GM23338 (cell line): ENCODE measurements around the gene GNB5. TPM values are rescaled to one million over a fixed set of nuclear protein-coding genes. Genes with fewer than 3 reads are reported as not detected.

ENCODE experiments used
- ATAC-seq: fragments of 200-7000 bp; cut with Tn5 transposase; 3 replicates; pipeline ENCODE4 v1.9.1; 2020
- DNase-seq: peaks from one replicate; pipeline ENCODE4 v3.0.0-alpha.2; 2015; ENCODE audit warnings: low spot score
- H2AFZ ChIP-seq: fragments of 200-600 bp; sonication (generic); 2 replicates; pipeline ENCODE4 v1.8.0; 2016; ENCODE audit warnings: antibody characterized with exemption, mild to moderate bottlenecking, moderate library complexity
- H3F3A ChIP-seq: fragments of 200-600 bp; sonication (generic); replicated peaks from 2 replicates; pipeline ENCODE4 v1.8.0; 2017; ENCODE audit warnings: antibody characterized with exemption, mixed run types, low read depth
- H3K27ac ChIP-seq: fragments of 200-600 bp; sonication (generic); 2 replicates; pipeline ENCODE4 v1.6.1; 2016; ENCODE audit warnings: low read depth
- H3K27me3 ChIP-seq: fragments of 200-600 bp; sonication (generic); 2 replicates; pipeline ENCODE4 v1.8.0; 2016; ENCODE audit warnings: mild to moderate bottlenecking, mixed run types, moderate library complexity; ENCODE audit not compliant: insufficient read depth
- H3K36me3 ChIP-seq: fragments of 200-600 bp; sonication (generic); 2 replicates; pipeline ENCODE4 v1.8.0; 2016; ENCODE audit warnings: mild to moderate bottlenecking; ENCODE audit not compliant: insufficient read depth
- H3K4me1 ChIP-seq: fragments of 200-600 bp; sonication (generic); 2 replicates; pipeline ENCODE4 v1.8.0; 2016; ENCODE audit warnings: mild to moderate bottlenecking, moderate library complexity; ENCODE audit not compliant: insufficient read depth
- H3K4me2 ChIP-seq: fragments of 200-600 bp; sonication (generic); 2 replicates; pipeline ENCODE4 v1.7.1; 2017; ENCODE audit warnings: mixed run types
- H3K4me3 ChIP-seq: fragments of 200-600 bp; sonication (generic); 2 replicates; pipeline ENCODE4 v1.6.1; 2016; ENCODE audit warnings: mixed run types
- H3K79me2 ChIP-seq: fragments of 200-600 bp; sonication (generic); replicated peaks from 2 replicates; pipeline ENCODE4 v1.8.0; 2017; ENCODE audit warnings: mild to moderate bottlenecking; ENCODE audit not compliant: insufficient read depth
- H3K9me2 ChIP-seq: fragments of 200-600 bp; sonication (generic); 2 replicates; pipeline ENCODE4 v1.8.0; 2017; ENCODE audit not compliant: insufficient read depth
- H4K20me1 ChIP-seq: fragments of 200-600 bp; sonication (generic); replicated peaks from 2 replicates; pipeline ENCODE4 v1.8.0; 2017; ENCODE audit warnings: mild to moderate bottlenecking; ENCODE audit not compliant: insufficient read depth
- H3K27ac Mint-ChIP-seq: 2 replicates; pipeline ENCODE4 v1.8.0; 2020; ENCODE audit warnings: inconsistent platforms, mild to moderate bottlenecking, moderate library complexity, mixed read lengths
- H3K27me3 Mint-ChIP-seq: 3 replicates; pipeline ENCODE4 v1.8.0; 2022; ENCODE audit warnings: low read depth, mild to moderate bottlenecking, moderate library complexity, mixed read lengths, inconsistent platforms; ENCODE audit not compliant: insufficient read depth, poor library complexity
- H3K36me3 Mint-ChIP-seq: 3 replicates; pipeline ENCODE4 v1.8.0; 2021; ENCODE audit warnings: low read depth, mild to moderate bottlenecking, inconsistent platforms, moderate library complexity, mixed read lengths
- H3K4me1 Mint-ChIP-seq: 3 replicates; pipeline ENCODE4 v1.8.0; 2020; ENCODE audit warnings: mild to moderate bottlenecking, inconsistent platforms, mixed read lengths
- H3K4me3 Mint-ChIP-seq: 3 replicates; pipeline ENCODE4 v1.8.0; 2021; ENCODE audit warnings: moderate library complexity, mild to moderate bottlenecking, inconsistent platforms, mixed read lengths
- H3K9me3 Mint-ChIP-seq: 3 replicates; pipeline ENCODE4 v1.8.0; 2020; ENCODE audit warnings: moderate library complexity, mild to moderate bottlenecking, inconsistent platforms, mixed read lengths
- CREB1 ChIP-seq: fragments of 250-450 bp; sonication (Bioruptor Pico); IDR thresholded peaks from 2 replicates; pipeline ENCODE4 v1.5.0; 2020; ENCODE audit warnings: low read depth, mild to moderate bottlenecking, moderate library complexity
- EZH2 ChIP-seq: fragments of 200-600 bp; sonication (generic); IDR thresholded peaks from one replicate; pipeline ENCODE4 v1.8.0; 2017; ENCODE audit warnings: antibody characterized with exemption, mild to moderate bottlenecking, low read depth; ENCODE audit not compliant: unreplicated experiment
- EZH2phosphoT487 ChIP-seq: fragments of 200-600 bp; sonication (generic); IDR thresholded peaks from one replicate; pipeline ENCODE4 v1.8.1; 2018; ENCODE audit warnings: antibody characterized with exemption; ENCODE audit not compliant: unreplicated experiment
- JUNB ChIP-seq: IDR thresholded peaks from one replicate; pipeline ENCODE4 v1.6.1; 2016; ENCODE audit warnings: antibody characterized with exemption; ENCODE audit not compliant: unreplicated experiment
- POLR2AphosphoS5 ChIP-seq: IDR thresholded peaks from 2 replicates; pipeline ENCODE4 v1.6.1; 2016; ENCODE audit warnings: antibody characterized with exemption, low read depth
- STAT1 ChIP-seq: IDR thresholded peaks from one replicate; pipeline ENCODE4 v1.6.1; 2016; ENCODE audit warnings: antibody characterized with exemption; ENCODE audit not compliant: unreplicated experiment
- ZNF114 ChIP-seq: fragments of 250-450 bp; sonication (Bioruptor Pico); IDR thresholded peaks from 2 replicates; pipeline ENCODE4 v1.5.0; 2020; ENCODE audit warnings: mild to moderate bottlenecking, moderate library complexity
- ZNF331 ChIP-seq: fragments of 250-450 bp; sonication (Bioruptor Pico); IDR thresholded peaks from 2 replicates; pipeline ENCODE4 v1.5.0; 2020; ENCODE audit warnings: low read depth, mild to moderate bottlenecking, moderate library complexity
- polyA plus RNA-seq: library from polyadenylated mRNA; unstranded; fragments of >200 nt; fragmentation: Nextera tagmentation; extraction: Ambion mirVana; gene quantifications from 2 replicates; pipeline ENCODE4 v1.2.1, GENCODE V29; 2016
- total RNA-seq: library from RNA; depleted of rRNA; stranded (reverse); fragments of >200 nt; shearing (Covaris generic); gene quantifications from 2 replicates; pipeline ENCODE4 v1.2.3, GENCODE V29; 2014
- TF ChIP-seq, protein P1 (sequence below): IDR thresholded peaks from one replicate; pipeline ENCODE4 v1.6.1; 2018; ENCODE audit warnings: antibody characterized with exemption; ENCODE audit not compliant: unreplicated experiment
- TF ChIP-seq, protein P2 (sequence below): fragments of 250-450 bp; sonication (Bioruptor Pico); IDR thresholded peaks from 2 replicates; pipeline ENCODE4 v1.5.0; 2020; ENCODE audit warnings: mild to moderate bottlenecking, moderate library complexity

Gene GNB5
- total and polyA plus RNA-seq, 2 experiments from 2014 or later: 23.0 to 40.8 TPM

DNA sequence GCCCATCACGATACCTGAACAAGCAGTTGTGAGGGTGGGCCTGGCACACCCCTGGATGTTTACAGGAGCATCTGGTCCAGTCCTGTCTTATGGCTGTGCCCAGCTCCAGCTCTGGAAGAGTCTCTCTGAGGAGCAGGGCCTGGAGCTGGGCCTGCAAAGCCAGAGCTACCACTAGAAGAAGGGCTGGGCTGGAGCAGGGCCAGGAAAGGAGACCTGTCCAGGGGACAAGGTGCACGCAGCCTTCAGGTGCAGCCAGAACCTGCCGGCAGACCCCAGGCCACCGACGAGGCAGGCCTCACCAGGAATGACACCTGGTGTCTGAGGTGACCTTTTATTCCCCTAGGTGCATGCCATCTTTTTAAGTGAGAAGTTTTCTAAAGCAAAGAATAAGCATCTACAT lies 70.2 kb downstream of the GNB5 start:
- no peak for DNase-seq
- H3K4me3 Mint-ChIP-seq: no peak overlapping the region
- H3K36me3 Mint-ChIP-seq: no peaks in the 10 kb centered on the region

More for the DNA sequence above, 70.2 kb downstream of the GNB5 start:
- H3K4me1 Mint-ChIP-seq: peaks cover 21% of the 10 kb centered on the region
- no peaks in the 10 kb centered on the region for H3K9me3 Mint-ChIP-seq
- no peak overlapping the region for H2AFZ ChIP-seq
- H3K79me2 ChIP-seq: no peaks in the 10 kb centered on the region
- H3K4me3 ChIP-seq: no peak overlapping the region
- TF ChIP-seq STAT1: no peak
- no peak for TF ChIP-seq POLR2AphosphoS5
- TF ChIP-seq CREB1 (CRISPR knock-in tag): no peak
- no peak for TF ChIP-seq EZH2
- no peak for TF ChIP-seq ZNF331 (CRISPR knock-in tag)
- TF ChIP-seq JUNB: no peak
- no peak for TF ChIP-seq EZH2phosphoT487
- TF ChIP-seq ZNF114: no peak
- TF ChIP-seq, protein P1, sequence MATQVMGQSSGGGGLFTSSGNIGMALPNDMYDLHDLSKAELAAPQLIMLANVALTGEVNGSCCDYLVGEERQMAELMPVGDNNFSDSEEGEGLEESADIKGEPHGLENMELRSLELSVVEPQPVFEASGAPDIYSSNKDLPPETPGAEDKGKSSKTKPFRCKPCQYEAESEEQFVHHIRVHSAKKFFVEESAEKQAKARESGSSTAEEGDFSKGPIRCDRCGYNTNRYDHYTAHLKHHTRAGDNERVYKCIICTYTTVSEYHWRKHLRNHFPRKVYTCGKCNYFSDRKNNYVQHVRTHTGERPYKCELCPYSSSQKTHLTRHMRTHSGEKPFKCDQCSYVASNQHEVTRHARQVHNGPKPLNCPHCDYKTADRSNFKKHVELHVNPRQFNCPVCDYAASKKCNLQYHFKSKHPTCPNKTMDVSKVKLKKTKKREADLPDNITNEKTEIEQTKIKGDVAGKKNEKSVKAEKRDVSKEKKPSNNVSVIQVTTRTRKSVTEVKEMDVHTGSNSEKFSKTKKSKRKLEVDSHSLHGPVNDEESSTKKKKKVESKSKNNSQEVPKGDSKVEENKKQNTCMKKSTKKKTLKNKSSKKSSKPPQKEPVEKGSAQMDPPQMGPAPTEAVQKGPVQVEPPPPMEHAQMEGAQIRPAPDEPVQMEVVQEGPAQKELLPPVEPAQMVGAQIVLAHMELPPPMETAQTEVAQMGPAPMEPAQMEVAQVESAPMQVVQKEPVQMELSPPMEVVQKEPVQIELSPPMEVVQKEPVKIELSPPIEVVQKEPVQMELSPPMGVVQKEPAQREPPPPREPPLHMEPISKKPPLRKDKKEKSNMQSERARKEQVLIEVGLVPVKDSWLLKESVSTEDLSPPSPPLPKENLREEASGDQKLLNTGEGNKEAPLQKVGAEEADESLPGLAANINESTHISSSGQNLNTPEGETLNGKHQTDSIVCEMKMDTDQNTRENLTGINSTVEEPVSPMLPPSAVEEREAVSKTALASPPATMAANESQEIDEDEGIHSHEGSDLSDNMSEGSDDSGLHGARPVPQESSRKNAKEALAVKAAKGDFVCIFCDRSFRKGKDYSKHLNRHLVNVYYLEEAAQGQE: no peak
- TF ChIP-seq, protein P2, sequence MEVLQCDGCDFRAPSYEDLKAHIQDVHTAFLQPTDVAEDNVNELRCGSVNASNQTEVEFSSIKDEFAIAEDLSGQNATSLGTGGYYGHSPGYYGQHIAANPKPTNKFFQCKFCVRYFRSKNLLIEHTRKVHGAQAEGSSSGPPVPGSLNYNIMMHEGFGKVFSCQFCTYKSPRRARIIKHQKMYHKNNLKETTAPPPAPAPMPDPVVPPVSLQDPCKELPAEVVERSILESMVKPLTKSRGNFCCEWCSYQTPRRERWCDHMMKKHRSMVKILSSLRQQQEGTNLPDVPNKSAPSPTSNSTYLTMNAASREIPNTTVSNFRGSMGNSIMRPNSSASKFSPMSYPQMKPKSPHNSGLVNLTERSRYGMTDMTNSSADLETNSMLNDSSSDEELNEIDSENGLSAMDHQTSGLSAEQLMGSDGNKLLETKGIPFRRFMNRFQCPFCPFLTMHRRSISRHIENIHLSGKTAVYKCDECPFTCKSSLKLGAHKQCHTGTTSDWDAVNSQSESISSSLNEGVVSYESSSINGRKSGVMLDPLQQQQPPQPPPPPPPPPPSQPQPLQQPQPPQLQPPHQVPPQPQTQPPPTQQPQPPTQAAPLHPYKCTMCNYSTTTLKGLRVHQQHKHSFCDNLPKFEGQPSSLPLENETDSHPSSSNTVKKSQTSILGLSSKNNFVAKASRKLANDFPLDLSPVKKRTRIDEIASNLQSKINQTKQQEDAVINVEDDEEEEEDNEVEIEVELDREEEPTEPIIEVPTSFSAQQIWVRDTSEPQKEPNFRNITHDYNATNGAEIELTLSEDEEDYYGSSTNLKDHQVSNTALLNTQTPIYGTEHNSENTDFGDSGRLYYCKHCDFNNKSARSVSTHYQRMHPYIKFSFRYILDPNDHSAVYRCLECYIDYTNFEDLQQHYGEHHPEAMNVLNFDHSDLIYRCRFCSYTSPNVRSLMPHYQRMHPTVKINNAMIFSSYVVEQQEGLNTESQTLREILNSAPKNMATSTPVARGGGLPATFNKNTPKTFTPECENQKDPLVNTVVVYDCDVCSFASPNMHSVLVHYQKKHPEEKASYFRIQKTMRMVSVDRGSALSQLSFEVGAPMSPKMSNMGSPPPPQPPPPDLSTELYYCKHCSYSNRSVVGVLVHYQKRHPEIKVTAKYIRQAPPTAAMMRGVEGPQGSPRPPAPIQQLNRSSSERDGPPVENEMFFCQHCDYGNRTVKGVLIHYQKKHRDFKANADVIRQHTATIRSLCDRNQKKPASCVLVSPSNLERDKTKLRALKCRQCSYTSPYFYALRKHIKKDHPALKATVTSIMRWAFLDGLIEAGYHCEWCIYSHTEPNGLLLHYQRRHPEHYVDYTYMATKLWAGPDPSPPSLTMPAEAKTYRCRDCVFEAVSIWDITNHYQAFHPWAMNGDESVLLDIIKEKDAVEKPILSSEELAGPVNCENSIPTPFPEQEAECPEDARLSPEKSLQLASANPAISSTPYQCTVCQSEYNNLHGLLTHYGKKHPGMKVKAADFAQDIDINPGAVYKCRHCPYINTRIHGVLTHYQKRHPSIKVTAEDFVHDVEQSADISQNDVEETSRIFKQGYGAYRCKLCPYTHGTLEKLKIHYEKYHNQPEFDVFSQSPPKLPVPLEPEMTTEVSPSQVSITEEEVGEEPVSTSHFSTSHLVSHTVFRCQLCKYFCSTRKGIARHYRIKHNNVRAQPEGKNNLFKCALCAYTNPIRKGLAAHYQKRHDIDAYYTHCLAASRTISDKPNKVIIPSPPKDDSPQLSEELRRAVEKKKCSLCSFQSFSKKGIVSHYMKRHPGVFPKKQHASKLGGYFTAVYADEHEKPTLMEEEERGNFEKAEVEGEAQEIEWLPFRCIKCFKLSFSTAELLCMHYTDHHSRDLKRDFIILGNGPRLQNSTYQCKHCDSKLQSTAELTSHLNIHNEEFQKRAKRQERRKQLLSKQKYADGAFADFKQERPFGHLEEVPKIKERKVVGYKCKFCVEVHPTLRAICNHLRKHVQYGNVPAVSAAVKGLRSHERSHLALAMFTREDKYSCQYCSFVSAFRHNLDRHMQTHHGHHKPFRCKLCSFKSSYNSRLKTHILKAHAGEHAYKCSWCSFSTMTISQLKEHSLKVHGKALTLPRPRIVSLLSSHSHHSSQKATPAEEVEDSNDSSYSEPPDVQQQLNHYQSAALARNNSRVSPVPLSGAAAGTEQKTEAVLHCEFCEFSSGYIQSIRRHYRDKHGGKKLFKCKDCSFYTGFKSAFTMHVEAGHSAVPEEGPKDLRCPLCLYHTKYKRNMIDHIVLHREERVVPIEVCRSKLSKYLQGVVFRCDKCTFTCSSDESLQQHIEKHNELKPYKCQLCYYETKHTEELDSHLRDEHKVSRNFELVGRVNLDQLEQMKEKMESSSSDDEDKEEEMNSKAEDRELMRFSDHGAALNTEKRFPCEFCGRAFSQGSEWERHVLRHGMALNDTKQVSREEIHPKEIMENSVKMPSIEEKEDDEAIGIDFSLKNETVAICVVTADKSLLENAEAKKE: no peak
- no peaks in the 10 kb centered on the region for H3K36me3 ChIP-seq
- H3K4me2 ChIP-seq: no peak overlapping the region
- no peak for ATAC-seq
- H3K27ac ChIP-seq: no peak overlapping the region
- no peaks in the 10 kb centered on the region for H3K9me2 ChIP-seq
- no peak overlapping the region for H3K27ac Mint-ChIP-seq
- peaks cover 7% of the 10 kb centered on the region; the same call in 1 of the 2 replicates for H3K4me1 ChIP-seq
- peaks cover 6% of the 10 kb centered on the region for H3K27me3 Mint-ChIP-seq
- H4K20me1 ChIP-seq: no peaks in the 10 kb centered on the region
- no peaks in the 10 kb centered on the region for H3F3A ChIP-seq
- no peaks in the 10 kb centered on the region for H3K27me3 ChIP-seq
